ENCODE data around the gene GDF15.
A peak's percentile ranks its signal among the peaks of the same experiment; 100 is the strongest.
"Not testable (repeated sequence)": the region's sequence is repeated elsewhere in the genome, so short reads cannot be mapped to it uniquely, and the experiment has no call there.

Gene GDF15, protein sequence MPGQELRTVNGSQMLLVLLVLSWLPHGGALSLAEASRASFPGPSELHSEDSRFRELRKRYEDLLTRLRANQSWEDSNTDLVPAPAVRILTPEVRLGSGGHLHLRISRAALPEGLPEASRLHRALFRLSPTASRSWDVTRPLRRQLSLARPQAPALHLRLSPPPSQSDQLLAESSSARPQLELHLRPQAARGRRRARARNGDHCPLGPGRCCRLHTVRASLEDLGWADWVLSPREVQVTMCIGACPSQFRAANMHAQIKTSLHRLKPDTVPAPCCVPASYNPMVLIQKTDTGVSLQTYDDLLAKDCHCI

DNA sequence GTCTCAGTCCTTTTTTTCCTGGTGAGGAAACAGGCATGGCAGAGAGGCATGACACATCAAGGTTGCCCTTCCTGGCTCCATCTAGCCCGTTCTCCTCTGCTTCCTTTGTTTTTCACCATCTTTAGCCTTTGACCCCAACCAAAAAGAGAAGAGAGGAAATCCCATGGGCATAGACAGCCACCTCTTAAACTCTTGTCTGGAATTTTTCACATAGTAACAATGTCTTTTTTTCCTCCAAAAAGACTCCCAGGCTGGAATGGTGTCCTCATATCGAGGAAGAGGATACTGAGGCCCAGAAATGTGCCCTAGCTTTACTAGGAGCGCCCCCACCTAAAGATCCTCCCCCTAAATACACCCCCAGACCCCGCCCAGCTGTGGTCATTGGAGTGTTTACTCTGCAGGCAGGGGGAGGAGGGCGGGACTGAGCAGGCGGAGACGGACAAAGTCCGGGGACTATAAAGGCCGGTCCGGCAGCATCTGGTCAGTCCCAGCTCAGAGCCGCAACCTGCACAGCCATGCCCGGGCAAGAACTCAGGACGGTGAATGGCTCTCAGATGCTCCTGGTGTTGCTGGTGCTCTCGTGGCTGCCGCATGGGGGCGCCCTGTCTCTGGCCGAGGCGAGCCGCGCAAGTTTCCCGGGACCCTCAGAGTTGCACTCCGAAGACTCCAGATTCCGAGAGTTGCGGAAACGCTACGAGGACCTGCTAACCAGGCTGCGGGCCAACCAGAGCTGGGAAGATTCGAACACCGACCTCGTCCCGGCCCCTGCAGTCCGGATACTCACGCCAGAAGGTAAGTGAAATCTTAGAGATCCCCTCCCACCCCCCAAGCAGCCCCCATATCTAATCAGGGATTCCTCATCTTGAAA, at the start of gene GDF15:
GDF15 (plus strand) TSS at position 484 of the 868 bp plus-strand sequence; CDS start at position 516, 32 bp downstream.
- peak; percentile 90 for DNase-seq (ENCODE audit: low spot score)

DNA sequence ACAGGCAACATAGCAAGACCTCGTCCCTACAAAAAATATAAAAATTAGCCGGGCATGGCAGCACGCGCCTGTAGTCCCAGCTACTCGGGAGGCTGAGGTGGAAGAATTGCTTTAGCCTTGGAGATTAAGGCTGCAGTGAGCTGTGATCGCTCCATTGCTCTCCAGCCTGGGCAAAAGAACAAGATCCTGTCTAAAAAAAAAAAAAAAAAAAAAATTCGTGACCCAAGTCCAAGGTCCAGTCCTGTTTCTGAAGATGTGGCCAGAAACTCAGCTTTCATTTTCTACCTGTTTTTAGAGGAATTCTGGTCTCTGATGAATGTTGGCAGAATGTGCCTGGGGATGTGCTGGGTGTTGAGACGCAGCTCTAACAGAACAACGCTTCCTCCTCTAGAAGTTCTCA, 47.4 kb upstream of the GDF15 start:
- peak; percentile 1 for DNase-seq (ENCODE audit: low spot score)

DNA sequence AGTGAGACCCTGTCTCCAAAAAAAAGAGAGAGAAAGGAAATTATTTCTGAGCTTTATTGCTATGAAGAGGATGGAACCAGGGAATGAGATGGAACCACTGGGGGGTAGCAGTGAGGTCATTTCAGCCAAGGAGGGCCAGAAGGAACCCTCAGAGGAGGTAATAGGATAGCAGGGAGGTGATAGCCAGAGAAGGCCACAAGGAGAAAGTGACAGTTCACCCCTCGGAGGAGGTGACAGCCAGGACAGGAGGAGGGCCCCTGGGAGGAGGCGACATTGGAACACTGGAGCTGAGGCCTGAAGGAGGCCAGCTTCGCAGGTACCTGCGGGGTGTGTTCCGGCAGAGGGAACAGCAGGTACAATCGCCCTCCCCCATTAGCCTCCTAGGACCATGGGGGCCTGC, 46.2 kb upstream of the GDF15 start:
- DNase-seq (ENCODE audit: low spot score) = peak; percentile 40

DNA sequence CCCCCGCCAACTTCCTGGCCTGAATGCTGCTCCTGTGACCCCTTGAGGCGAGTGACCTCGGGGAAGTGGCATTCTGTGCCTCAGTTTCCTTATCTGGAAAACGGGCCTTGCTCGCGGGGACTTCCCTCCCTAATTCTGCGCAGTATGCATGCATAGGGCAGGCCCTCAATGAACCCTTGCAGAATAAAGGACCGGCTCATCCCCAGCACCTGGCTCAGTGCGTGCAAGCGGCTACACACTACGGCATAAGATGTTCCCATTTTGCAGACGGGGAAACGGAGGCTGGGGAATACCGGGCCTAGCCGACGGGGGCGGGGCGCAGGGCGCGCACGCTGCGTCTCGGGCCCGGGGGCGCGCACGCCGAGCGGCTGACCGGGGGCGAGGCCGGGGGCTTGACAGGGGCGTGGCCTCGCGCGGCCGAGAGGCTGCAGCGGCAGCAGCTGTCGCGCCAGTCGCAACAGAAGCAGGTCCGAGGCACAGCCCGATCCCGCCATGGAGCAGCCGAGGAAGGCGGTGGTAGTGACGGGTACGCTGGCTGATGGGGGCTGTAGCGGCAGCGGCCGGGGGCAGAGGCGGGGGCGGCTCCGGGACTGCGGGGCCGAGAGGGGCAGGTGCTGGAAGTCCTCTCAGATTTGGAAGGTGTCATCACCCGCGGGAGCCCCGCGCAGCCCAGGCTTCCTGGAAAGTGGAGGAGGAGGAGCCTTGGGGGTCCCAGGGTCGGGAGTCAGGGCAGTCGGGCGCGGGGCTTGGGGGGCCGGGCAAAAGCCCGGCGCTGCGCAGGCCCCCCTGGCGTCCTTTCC, 45.6 kb upstream of the GDF15 start, which contains the start of gene PGPEP1:
PGPEP1 (plus strand) TSS at position 409 of the 800 bp plus-strand sequence; CDS start at position 493, 84 bp downstream.
- peak; percentile 95 for DNase-seq (ENCODE audit: low spot score)

DNA sequence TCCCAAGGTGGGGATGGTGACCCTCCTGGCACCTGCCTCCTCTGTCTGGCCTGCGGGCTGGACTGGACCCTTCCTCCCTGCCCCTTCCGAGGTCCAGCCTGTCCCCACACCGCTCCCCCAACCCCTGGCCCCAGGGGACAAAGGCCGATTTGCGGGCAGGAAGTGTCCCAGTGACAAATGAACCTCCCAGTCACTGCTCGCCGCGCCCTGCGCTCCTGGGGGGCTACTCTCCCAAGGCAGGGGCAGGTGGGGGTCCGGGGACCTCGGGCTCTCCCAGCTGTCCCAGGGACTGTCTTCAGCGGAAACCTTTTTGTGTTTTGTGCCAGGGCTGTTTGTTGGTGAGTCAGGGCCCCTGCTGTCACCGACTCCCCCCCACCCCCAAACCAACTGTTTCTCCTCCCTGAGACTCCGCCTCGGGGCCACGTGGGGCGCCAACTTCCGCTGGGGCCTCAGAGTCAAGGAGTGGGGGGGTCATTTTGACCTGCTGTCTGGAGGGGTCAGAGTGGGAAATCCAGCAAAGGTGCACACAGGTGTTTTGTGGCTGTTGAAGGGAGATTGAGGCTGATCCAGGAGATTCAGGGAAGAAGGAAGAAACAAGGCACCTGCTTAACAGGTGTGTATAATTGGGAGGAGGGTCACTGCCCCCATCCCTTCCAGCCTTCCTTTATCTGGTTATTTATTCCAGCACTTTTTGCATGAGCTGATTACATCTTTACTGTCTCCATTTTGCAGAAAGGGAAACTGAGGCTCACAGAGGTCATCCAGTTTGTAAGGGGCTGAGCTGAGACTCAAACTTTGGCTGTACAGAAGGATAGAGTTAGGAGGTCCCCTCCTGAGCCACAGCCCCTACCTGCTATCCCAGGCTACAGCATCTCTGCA, 44.7 kb upstream of the GDF15 start:
- DNase-seq (ENCODE audit: low spot score) = peak; percentile 84

DNA sequence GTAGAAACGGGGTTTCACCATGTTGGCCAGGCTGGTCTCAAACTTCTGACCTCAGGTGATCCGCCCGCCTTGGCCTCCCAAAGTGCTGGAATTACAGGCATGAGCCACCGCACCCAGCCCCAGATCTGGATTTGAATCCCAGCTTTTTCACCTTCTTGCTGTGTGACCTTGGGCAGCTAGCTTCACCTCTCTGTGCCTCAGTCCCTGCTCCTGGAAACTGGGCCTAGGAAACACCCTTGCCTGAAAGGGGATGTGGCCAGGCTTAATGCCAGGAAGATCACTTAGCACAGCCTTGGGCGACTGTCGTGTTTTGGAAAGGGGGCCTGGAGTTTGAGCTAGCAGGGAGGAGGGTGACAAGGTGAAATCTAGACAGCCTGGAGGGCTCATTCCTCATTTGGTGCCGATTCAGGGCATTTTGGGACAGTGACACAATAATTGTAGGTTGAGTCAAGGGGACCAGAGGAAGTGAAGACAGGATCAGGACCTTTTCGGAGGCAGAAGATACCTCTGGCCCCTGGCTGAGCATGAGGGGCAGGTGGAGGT, 43.8 kb upstream of the GDF15 start:
- DNase-seq (ENCODE audit: low spot score) = peak; percentile 5

DNA sequence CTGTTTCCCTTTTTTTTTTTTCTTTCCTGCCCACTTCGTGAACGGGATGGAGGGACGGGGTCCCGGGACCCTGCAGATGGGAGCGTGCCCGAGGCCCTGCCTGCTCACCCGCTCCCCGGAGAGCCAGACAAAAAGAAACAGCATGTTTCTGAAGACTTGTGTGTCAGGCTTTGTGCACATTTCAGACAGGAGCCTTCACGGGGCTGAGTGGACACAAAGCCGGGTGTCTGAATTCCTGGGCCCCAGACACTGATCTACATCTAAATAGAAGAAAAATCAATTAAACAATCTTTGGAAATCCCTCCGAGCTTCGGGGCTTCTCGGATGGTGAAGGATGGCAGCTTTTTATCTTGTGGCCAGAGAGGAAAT, 41.4 kb upstream of the GDF15 start:
- DNase-seq (ENCODE audit: low spot score) = no peak

DNA sequence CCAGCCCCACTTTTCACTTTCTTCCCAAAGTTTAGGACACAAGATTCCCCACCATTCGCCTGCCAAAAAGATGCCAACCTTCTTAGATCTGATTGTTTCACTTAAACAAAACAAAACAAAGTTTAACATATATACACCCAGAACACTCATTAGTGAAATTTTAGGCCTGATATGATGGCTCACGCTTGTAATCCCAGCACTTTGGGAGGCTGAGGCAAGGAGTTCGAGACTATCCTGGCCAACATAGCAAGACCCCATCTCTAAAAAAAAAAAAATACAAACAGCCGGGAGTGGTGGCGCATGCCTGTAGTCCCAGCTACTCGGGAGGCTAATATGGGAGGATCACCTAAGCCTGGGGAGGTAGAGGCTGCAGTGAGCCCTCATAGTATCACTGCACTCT, 40.7 kb upstream of the GDF15 start:
- DNase-seq (ENCODE audit: low spot score) = no peak

DNA sequence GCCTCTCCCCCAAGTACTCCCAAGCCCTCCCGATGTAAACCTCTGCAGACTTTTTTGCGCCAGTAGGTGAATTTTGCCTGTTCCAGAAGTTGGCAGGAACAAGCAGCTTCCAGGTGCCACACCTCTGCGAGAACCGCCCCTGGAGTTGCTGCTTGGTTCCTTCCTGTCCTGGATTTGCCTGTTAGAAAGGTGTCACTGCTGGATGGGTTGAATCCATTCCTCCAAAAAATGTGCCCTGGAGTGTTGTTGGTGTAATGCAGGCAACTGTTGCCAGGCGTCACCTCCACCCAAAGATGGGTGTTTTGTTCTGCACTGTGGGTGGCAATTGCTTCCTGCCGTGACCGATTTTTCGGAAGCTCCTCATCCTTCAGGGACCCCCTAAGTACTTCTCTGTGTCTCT, 39.9 kb upstream of the GDF15 start:
- peak; percentile 8 for DNase-seq (ENCODE audit: low spot score)

DNA sequence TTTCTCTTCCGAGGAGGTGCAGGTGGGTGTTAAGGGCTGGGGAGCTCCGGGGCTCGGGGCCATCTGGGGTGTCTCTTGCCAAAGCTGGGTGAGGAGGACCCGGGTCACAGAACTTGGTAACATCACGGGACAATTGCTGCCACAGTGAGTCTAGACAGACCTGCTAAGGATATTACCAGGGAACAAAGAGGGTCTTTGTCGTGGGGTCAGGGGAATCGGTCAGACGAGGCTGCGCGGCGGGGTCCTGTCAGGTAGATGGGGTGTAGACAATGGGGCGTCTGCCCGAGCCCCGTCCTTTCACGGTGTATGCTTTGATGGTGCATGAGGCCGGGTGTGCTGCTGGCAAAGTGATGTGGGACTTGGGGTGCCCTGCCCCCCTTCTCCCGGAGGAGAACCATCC, 37.8 kb upstream of the GDF15 start:
- DNase-seq (ENCODE audit: low spot score) = no peak

DNA sequence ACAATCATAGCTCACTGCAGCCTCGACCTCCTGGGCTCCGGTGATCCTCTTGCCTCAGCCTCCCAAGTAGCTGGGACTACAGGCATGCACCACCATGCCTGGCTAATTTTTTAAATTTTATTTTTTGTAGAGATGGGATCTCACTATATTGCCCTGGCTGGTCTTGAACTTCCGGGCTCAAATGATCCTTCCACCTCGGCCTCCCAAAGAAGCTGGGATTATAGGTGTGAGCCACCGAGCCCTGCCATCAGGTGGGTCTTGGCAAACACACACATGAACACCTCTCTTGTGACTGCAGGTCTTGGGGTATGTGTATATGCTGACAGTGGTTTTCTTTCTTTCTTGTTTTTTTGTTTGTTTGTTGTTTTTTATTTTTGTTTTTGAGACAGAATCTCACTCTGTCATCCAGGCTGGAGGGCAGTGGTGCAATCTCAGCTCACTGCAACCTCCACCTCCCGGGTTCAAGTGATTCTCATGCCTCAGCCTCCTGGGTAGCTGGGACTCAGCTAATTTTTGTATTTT, 37.1 kb upstream of the GDF15 start:
- not testable (repeated sequence) for DNase-seq (ENCODE audit: low spot score)

DNA sequence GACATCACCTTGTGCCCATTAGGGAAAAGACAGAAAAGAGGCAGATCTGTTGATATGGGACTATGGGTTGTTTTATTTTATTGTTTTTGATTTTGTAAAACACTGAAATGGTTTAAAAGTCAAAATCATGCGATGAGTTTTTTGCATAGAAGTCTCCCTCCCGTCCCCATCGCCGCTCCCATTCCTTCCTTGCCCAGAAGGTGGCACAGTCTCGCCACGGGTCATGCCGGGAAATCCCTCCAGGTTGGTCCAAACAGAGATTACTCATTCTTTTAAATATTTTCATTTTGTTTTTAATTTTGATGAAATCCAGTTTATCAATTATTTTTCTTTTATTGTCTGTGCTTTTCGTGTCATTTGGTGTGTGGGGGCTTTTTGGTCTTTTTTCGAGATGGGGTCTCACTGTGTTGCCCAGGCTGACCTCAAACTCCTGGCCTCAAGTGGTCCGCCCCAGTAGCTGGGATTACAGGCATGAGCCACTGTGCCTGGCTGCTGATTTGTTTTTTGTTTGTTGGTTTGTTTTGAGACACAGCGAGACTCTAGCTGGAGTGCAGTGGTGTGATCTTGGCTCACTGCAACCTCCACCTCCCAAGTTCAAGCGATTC, 36.3 kb upstream of the GDF15 start:
- DNase-seq (ENCODE audit: low spot score) = peak; percentile 88

DNA sequence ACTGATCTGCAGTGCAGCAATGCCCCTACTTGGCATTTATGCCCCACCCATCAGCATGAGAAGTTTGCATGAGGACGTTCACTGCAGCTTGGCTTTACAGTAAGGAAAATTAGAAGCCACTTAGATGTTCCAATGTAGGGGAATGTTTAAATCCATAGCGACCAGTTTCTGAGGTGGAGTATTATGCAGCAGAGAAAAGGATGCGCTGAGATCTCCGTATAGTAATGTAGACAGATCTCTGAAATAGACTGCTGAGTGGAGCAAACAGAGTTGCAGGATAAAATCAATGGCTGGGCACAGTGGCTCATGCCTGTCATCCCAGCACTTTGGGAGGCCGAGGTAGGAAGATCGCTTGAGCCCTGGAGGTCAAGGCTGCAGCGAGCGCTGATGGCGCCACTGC, 35.5 kb upstream of the GDF15 start:
- DNase-seq (ENCODE audit: low spot score) = no peak

DNA sequence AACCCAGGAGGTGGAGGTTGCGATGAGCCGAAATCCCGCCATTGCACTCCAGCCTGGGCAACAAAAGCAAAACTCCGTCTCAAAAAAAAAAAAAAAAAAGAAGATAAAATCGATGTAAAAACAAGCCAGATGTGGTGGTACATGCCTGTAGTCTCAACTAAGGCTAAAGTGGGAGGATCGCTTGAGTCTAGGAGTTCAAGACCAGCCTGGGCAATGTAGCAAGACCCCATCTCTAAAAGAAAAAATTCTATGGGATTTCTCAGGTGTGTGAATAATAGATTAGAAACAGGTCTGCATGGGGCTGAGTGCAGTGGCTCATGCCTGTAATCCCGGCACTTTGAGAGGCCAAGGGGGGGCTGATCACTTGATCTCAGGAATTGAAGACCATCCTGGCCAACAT, 34.4 kb upstream of the GDF15 start:
- DNase-seq (ENCODE audit: low spot score) = no peak

DNA sequence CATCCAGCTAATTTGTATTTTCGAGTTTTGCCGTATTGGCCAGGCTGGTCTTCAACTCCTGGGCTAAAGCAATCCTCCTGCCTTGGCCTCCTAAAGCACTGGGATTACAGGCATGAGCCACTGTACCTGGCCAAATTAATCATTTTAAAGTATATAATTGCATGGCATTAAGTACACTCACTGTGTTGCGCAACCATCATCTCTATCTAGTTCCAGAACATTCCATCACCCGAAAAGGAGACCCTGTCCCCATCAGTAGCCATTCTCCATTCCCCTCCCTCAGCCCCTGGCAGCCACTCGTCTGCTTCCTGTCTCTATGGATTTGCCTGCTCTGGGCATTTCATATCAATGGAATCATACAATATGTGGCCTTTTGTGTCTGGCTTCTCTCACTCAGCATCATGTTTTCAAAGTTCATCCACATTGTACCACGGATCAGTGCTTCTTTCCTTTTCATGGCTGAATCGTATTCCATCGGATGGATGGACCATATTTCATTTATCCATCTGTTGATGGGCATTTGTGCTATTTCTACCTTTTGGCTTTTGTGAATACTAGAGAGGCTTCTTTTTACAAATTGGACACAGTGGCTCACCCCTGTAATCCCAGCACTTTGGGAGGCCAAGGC, 32.5 kb upstream of the GDF15 start:
- DNase-seq (ENCODE audit: low spot score) = no peak

DNA sequence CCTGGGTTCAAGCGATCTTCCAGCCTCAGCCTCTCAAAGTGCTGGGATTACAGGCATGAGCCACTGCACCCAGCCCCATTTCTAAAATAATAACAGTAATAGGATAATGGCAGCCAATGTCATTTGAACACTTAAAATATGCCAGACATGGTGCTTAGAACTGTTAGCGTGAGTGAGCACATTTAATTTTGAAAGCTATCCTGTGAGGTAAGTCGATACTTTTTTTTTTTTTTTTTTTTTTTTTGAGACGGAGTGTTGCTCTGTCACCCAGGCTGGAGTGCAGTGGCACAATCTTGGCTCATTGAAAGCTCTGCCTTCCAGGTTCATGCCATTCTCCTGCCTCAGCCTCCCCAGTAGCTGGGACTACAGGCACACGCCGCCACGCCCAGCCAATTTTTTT, 31.2 kb upstream of the GDF15 start:
- not testable (repeated sequence) for DNase-seq (ENCODE audit: low spot score)

DNA sequence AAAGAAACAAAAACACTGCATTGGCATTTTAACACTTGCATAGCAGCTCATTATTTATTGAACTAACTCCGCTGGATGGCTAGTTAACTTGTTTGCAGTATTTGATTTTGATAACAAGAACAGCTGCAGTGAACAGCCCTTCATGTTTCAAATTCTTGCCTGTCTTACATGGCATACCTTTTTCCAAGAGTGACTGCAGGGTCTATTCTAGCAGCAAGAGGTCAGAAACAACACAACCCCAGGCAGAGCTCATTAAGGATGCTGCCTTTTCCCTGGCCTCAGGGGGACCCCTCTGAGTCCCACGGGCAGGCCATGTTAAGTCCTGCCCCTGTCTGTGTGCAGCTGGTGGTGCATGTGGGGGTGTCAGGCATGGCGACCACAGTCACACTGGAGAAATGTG, 28.9 kb upstream of the GDF15 start:
- no peak for DNase-seq (ENCODE audit: low spot score)

DNA sequence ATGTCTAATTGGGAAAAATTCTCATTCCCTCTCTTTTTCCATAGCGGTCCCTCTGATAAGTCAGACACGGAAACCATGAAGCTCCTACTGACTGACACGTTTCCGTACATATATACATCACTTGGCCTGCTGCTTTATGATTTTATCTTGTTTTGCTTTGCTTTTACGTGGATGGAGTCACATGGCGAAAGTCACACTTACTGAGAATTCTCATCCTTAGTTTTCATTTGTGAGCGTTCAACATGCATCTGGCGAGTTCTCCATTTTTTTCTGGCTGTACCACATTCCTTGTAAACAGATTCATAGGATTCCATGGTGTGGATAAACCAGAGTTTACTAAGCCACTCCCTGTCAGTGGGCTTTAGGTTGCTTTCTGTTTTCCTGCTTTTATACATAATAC, 24.3 kb upstream of the GDF15 start:
- no peak for DNase-seq (ENCODE audit: low spot score)

DNA sequence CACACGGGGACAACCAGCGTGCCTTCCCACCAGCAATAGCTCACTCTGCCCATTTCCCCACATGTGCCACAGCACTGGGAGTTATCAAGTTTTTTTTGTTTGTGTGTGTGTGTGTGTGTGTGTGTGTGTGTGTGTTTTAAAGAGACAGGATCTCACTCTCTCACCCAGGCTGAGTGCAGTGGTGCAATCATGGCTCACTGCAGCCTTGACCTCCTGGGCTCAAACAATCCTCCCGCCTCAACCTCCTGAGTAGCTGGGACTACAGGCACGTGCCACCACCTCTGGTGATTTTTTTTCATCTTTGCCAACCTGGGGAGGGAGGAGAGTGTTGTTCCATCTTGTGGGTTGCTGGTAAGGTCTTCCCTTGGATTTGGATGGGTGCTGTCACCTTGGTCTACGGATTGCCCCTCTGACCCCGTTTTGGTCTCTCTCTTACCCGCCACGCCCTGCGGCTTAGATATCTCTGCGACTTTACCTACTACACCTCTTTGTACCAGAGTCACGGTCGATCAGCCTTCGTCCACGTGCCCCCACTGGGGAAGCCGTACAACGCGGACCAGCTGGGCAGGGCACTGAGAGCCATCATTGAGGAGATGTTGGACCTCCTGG, 22.9 kb upstream of the GDF15 start:
- DNase-seq (ENCODE audit: low spot score) = no peak

DNA sequence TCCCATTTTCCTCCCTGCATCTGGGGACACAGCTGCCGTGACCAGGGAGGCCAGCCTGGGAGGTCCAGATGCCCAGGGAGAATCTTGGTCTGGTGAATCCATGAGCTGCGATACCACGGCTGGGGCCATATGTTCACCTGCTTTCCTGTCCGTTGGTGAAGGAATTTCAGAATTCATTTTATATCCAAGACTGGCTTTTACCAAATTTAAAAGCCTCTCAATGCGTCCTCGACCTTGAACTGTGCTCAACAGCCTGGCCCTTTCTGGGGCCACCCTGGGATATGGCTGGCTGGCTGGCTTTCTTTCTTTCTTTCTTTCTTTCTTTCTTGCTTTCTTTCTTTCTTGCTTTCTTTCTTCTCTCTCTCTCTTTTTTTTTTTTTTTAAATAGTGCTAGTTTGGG, 22.2 kb upstream of the GDF15 start:
- DNase-seq (ENCODE audit: low spot score) = no peak
